HFFc6 (cell line): ENCODE data around the gene HLA-A. TPM values are rescaled to one million over a fixed set of nuclear protein-coding genes. Genes with fewer than 3 reads are reported as not detected.
A peak's percentile ranks its signal among the peaks of the same experiment; 100 is the strongest.
"Not testable (repeated sequence)": the region's sequence is repeated elsewhere in the genome, so short reads cannot be mapped to it uniquely, and the experiment has no call there.

Experiments
- DNase-seq: peaks from one replicate; pipeline ENCODE4 v3.0.0-alpha.2; 2018
- H3K27ac Mint-ChIP-seq: 2 replicates; pipeline ENCODE4 v1.8.0; 2020; ENCODE audit warnings: mild to moderate bottlenecking, mixed read lengths
- H3K27me3 Mint-ChIP-seq: 2 replicates; pipeline ENCODE4 v1.8.0; 2021; ENCODE audit warnings: mild to moderate bottlenecking, moderate library complexity, mixed read lengths; ENCODE audit not compliant: insufficient read depth
- H3K36me3 Mint-ChIP-seq: 2 replicates; pipeline ENCODE4 v1.8.0; 2021; ENCODE audit warnings: low read depth, mixed read lengths
- H3K4me1 Mint-ChIP-seq: 2 replicates; pipeline ENCODE4 v1.8.0; 2020; ENCODE audit warnings: low read depth, mixed read lengths
- H3K4me3 Mint-ChIP-seq: 2 replicates; pipeline ENCODE4 v1.8.0; 2020; ENCODE audit warnings: mild to moderate bottlenecking, moderate library complexity, mixed read lengths
- H3K9me3 Mint-ChIP-seq: 2 replicates; pipeline ENCODE4 v1.8.0; 2020; ENCODE audit warnings: mild to moderate bottlenecking, mixed read lengths
- total RNA-seq, 6 experiments: library from RNA; stranded (reverse); fragmentation: NEBNext Ultra II Directional; extraction: Animal tissue kit (Norgen Biotek cat#: 25700); gene quantifications; 2 replicates in 1 of 6; 3 replicates in 5 of 6; pipeline ENCODE4 v1.2.3, GENCODE V29; 2021
- TF ChIP-seq, protein P1 (sequence below): fragments of 200-600 bp; sonication (generic); IDR thresholded peaks from 2 replicates; pipeline ENCODE4 v1.5.0; 2021; ENCODE audit warnings: antibody characterized with exemption, mild to moderate bottlenecking

Gene HLA-A
- total RNA-seq, 6 experiments from 2014 or later: 116 to 159 (median 149) TPM

DNA sequence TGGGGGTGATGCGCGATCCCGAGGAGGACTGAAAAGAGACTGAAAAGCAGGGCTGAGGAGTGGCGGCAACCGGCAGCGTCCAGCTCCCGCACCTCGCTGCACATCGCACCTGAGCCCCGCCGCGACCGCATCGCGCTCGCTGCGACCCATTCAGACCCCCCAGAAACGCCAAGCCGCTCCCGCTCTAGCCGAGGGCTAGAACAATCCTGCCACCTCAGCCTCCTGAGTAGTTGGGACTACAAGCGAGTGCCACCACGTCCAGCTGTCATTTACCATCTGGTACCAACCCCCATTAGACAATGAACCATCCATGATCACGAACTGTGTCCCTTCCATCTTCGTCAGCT is 33.2 kb downstream of the HLA-A start:
- no peaks in the 10 kb centered on the region for H3K36me3 Mint-ChIP-seq
- H3K27me3 Mint-ChIP-seq: peaks cover 24% of the 10 kb centered on the region
- H3K27ac Mint-ChIP-seq: no peak overlapping the region
- H3K4me1 Mint-ChIP-seq: peaks cover 26% of the 10 kb centered on the region
- H3K9me3 Mint-ChIP-seq: no peaks in the 10 kb centered on the region
- TF ChIP-seq, protein P1, sequence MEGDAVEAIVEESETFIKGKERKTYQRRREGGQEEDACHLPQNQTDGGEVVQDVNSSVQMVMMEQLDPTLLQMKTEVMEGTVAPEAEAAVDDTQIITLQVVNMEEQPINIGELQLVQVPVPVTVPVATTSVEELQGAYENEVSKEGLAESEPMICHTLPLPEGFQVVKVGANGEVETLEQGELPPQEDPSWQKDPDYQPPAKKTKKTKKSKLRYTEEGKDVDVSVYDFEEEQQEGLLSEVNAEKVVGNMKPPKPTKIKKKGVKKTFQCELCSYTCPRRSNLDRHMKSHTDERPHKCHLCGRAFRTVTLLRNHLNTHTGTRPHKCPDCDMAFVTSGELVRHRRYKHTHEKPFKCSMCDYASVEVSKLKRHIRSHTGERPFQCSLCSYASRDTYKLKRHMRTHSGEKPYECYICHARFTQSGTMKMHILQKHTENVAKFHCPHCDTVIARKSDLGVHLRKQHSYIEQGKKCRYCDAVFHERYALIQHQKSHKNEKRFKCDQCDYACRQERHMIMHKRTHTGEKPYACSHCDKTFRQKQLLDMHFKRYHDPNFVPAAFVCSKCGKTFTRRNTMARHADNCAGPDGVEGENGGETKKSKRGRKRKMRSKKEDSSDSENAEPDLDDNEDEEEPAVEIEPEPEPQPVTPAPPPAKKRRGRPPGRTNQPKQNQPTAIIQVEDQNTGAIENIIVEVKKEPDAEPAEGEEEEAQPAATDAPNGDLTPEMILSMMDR: no peak
- DNase-seq: no peak
- H3K4me3 Mint-ChIP-seq: peak overlapping the region; percentile 89; the same call in 1 of the 2 replicates

DNA sequence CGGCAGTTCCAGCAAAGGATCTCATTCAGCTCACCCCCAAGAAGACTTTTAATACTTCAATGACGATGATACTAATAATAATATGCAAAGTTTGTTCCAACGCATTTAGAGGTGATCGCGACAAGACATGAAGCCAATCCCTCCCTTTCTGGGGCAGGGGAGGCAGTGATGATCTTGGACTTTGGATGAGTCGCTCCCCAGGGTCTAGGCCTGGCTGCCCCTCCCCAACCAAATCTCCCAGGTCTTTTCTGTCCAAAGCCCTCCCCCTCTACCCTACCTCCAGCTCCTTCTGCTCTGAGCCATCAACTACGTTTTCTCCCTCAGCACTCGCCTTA is 33.9 kb downstream of the HLA-A start:
- no peaks in the 10 kb centered on the region for H3K9me3 Mint-ChIP-seq
- TF ChIP-seq, protein P1: no peak
- H3K4me3 Mint-ChIP-seq: peak overlapping the region; percentile 89
- no peak for DNase-seq
- peaks cover 26% of the 10 kb centered on the region for H3K4me1 Mint-ChIP-seq
- H3K27ac Mint-ChIP-seq: peak overlapping the region; percentile 87
- H3K36me3 Mint-ChIP-seq: no peaks in the 10 kb centered on the region
- H3K27me3 Mint-ChIP-seq: peaks cover 22% of the 10 kb centered on the region

DNA sequence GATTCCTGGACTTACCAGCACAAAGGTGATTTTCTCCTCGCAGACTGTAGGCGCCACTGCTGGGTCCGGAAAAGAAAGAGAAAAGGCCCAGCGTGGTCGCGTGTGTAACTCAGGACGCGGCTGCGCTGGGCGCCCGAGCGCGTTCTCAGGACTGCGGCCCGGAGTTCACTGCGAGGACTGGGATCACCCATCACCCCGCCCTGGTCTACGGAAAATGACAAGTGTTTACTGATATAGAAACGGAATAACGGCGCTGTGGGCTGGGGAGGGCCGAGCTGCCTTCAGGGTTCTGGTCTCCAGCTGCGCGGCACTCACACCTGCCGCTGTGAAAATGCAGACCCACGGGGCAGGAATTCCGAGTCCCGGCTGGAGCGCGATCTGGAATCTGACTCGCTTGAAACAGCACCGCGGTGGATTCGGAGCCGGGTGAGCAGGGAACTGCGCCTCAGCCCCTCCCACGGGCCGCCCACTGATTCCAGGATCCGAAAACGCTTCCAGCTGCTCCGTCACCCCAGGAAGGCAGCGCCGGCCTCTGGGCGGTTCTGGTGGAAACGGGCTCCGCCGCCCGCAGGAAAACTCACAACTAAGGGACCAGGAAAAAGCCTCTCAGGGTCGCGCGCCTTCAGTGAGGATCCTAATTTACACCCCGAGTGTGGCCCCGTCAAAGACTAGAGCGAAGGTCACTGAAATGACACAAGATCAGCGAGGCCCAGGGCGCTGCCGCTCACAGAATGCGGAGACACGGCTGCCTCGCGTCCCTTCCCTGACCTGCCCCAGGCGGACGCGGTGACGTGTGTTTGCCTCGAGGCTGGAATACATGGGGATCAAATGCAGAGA is 34.5 kb downstream of the HLA-A start:
- H3K27me3 Mint-ChIP-seq: peaks cover 16% of the 10 kb centered on the region

DNA sequence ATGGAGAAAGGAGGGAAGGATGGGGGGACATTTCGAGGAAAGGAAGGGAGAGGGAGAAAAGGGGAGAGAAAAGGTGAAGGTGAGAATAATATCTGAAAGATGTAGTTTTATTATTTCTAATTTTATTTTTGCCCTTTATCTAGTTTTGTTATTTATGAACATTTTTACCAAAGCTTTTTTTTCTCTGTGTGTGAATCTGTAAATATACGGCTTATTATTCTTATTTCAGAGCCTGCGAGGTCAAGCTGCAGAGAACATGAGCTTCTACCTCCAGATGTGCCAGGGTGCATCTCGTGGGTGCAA is 35.0 kb downstream of the HLA-A start:
- peak overlapping the region; percentile 89 for H3K4me3 Mint-ChIP-seq
- TF ChIP-seq, protein P1: no peak
- no peak for DNase-seq
- peak overlapping the region; percentile 87 for H3K27ac Mint-ChIP-seq
- peaks cover 26% of the 10 kb centered on the region for H3K4me1 Mint-ChIP-seq
- no peaks in the 10 kb centered on the region for H3K36me3 Mint-ChIP-seq
- H3K9me3 Mint-ChIP-seq: no peaks in the 10 kb centered on the region
- peaks cover 17% of the 10 kb centered on the region for H3K27me3 Mint-ChIP-seq

More for the DNA sequence above, 34.5 kb downstream of the HLA-A start:
- Mint-ChIP-seq H3K36me3 (no peaks in the 10 kb centered on the region), H3K4me1 (peaks cover 26% of the 10 kb centered on the region), H3K9me3 (no peaks in the 10 kb centered on the region), H3K27ac (peak overlapping the region; percentile 87), H3K4me3 (peak overlapping the region; percentile 89)
- TF ChIP-seq, protein P1: peak; percentile 38
- peak; percentile 71 for DNase-seq

DNA sequence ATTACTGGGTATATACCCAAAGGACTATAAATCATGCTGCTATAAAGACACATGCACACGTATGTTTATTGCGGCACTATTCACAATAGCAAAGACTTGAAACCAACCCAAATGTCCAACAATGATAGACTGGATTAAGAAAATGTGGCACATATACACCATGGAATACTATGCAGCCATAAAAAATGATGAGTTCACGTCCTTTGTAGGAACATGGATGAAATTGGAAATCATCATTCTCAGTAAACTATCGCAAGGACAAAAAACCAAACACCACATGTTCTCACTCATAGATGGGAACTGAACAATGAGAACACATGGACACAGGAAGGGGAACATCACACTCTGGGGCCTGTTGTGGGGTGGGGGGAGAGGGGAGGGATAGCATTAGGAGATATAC is 37.7 kb downstream of the HLA-A start:
- H3K36me3 Mint-ChIP-seq, H3K4me3 Mint-ChIP-seq, H3K9me3 Mint-ChIP-seq, H3K27ac Mint-ChIP-seq, DNase-seq: not testable (repeated sequence)
- H3K4me1 Mint-ChIP-seq: peaks cover 26% of the 10 kb centered on the region
- H3K27me3 Mint-ChIP-seq: peaks cover 24% of the 10 kb centered on the region

DNA sequence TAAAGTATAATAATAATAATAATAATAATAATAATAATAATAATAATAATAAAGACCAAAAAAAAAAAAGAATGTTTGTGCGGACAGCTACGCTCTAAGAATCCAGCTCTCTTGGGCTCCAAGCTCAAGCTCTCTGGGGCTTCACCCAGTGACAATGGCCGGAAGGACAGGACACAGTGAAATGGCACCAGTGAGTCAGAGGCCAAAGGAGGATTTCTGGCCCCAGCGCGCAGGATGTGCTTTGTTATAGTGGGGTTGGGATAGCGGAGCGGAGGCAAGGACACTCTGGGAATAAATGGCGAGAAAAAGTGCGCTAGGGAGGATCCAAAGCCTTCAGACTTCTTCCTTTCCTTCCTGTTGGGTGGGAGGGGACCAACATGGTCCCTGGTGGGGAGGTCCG is 38.2 kb downstream of the HLA-A start:
- peaks cover 20% of the 10 kb centered on the region for H3K27me3 Mint-ChIP-seq
- H3K9me3 Mint-ChIP-seq: no peaks in the 10 kb centered on the region

More for the DNA sequence above, 38.2 kb downstream of the HLA-A start:
- peaks cover 22% of the 10 kb centered on the region for H3K4me1 Mint-ChIP-seq
- DNase-seq: no peak
- H3K4me3 Mint-ChIP-seq: no peak overlapping the region
- H3K36me3 Mint-ChIP-seq: no peaks in the 10 kb centered on the region
- TF ChIP-seq, protein P1: no peak
- no peak overlapping the region for H3K27ac Mint-ChIP-seq
